Thymus (tissue), 11 donors: ENCODE results near the gene RPL32. TPM values are rescaled to one million over a fixed set of nuclear protein-coding genes. Genes with fewer than 3 reads are reported as not detected.
"Not testable (repeated sequence)": the region's sequence is repeated elsewhere in the genome, so short reads cannot be mapped to it uniquely, and the experiment has no call there.

Experiments
- DNase-seq, 9 donors: peaks; one replicate each; pipeline ENCODE4 v3.0.0-alpha.2; 2013; ENCODE audit warnings: low spot score in 9 of 9, low read depth in 6 of 9, missing footprints in 1 of 9
- H3K27ac ChIP-seq, 2 donors: one replicate each; pipeline ENCODE4 v1.5.1; 2013; ENCODE audit warnings: control low read depth in 1 of 2, low read depth in 1 of 2, low read length in 1 of 2, mild to moderate bottlenecking in 1 of 2, moderate library complexity in 1 of 2
- H3K27me3 ChIP-seq, 2 donors: one replicate each; pipeline ENCODE4 v1.5.1; 2013; ENCODE audit warnings: low read length in 1 of 2; ENCODE audit not compliant: control insufficient read depth in 2 of 2, insufficient read depth in 1 of 2
- H3K36me3 ChIP-seq, 2 donors: one replicate each; pipeline ENCODE4 v1.5.1; 2013; ENCODE audit warnings: low read length in 1 of 2, mild to moderate bottlenecking in 1 of 2, moderate library complexity in 1 of 2; ENCODE audit not compliant: control insufficient read depth in 2 of 2, insufficient read depth in 2 of 2
- H3K4me1 ChIP-seq, 2 donors: one replicate each; pipeline ENCODE4 v1.5.1; 2013; ENCODE audit warnings: low read length in 2 of 2; ENCODE audit not compliant: control insufficient read depth in 2 of 2, insufficient read depth in 2 of 2
- H3K4me3 ChIP-seq, 2 donors: one replicate each; pipeline ENCODE4 v1.5.1; 2013; ENCODE audit warnings: low read length in 2 of 2, control low read depth in 1 of 2, mild to moderate bottlenecking in 1 of 2
- H3K9me3 ChIP-seq, 2 donors: one replicate each; pipeline ENCODE4 v1.5.1; 2013; ENCODE audit warnings: low read length in 1 of 2, mild to moderate bottlenecking in 1 of 2; ENCODE audit not compliant: control insufficient read depth in 2 of 2, insufficient read depth in 1 of 2
- WGBS: extraction: QIAGEN DNeasy Blood & Tissue Kit; methylation state at CpG from one replicate; pipeline ENCODE4 v1.1.7; 2013; 5-methylcytosine and 5-hydroxymethylcytosine counted together
- polyA plus RNA-seq: library from polyadenylated mRNA; stranded (reverse); fragments of 200-250 nt; gene quantifications from one replicate; pipeline ENCODE4 v1.2.3, GENCODE V29; 2013
- total RNA-seq: library from RNA; stranded (reverse); fragments of 120-200 nt; gene quantifications from one replicate; pipeline ENCODE4 v1.2.4, GENCODE V29; 2013
- donor health status: healthy.

The RPL32 gene
- total and polyA plus RNA-seq, 2 donors, result 3,219 to 3,281 TPM

GRCh38 chr3:12840591-12841148 lies 695 bp downstream of the RPL32 start:
- Histone ChIP-seq H3K9me3 (no peaks in the 10 kb centered on the region), H3K4me1 (peaks cover 4 to 25% of the 10 kb centered on the region in 2 donors), H3K27ac (peak overlapping the region; percentile 89 to 91), H3K36me3 (peaks cover 30 to 44% of the 10 kb centered on the region in 2 donors), H3K27me3 (no peaks in the 10 kb centered on the region), H3K4me3 (peak overlapping the region; percentile 73 to 99)
- DNase-seq, result peak in 1 of 9 donors; percentile 15
- 13% methylated on average over 18 of the region's 18 CpGs for WGBS

- H3K27ac ChIP-seq, H3K9me3 ChIP-seq, DNase-seq, H3K27me3 ChIP-seq: not testable (repeated sequence)
- Histone ChIP-seq H3K36me3 (peaks cover 35 to 49% of the 10 kb centered on the region in 2 donors), H3K4me1 (peaks cover 4 to 25% of the 10 kb centered on the region in 2 donors), H3K4me3 (peak overlapping the region in 1 of 2 donors; percentile 99)
- 86% methylated on average over 10 of the region's 10 CpGs for WGBS
These were observed 1.2 kb downstream of the RPL32 start for GRCh38 chr3:12840148-12840547.

GRCh38 chr3:12839156-12839946 lies 2.0 kb downstream of the RPL32 start:
- 92% methylated on average over 11 of the region's 11 CpGs for WGBS
- Histone ChIP-seq H3K27ac (no peak overlapping the region), H3K4me3 (no peak overlapping the region), H3K27me3 (no peaks in the 10 kb centered on the region), H3K4me1 (peaks cover 4 to 25% of the 10 kb centered on the region in 2 donors), H3K36me3 (peaks cover 43 to 57% of the 10 kb centered on the region in 2 donors), H3K9me3 (no peaks in the 10 kb centered on the region)
- no peak for DNase-seq

- 97% methylated on average over 13 of the region's 13 CpGs for WGBS
- H3K27ac ChIP-seq, result no peak overlapping the region
These were observed 3.0 kb downstream of the RPL32 start for GRCh38 chr3:12838179-12838965.

GRCh38 chr3:12837295-12837986 lies 3.9 kb downstream of the RPL32 start:
- peaks cover 4 to 25% of the 10 kb centered on the region in 2 donors for H3K4me1 ChIP-seq
- no peak overlapping the region for H3K27ac ChIP-seq
- DNase-seq, result no peak
- H3K4me3 ChIP-seq, result no peak overlapping the region
- H3K27me3 ChIP-seq, result no peaks in the 10 kb centered on the region
- 95% methylated on average over 6 of the region's 6 CpGs for WGBS
- H3K9me3 ChIP-seq, result no peaks in the 10 kb centered on the region
- H3K36me3 ChIP-seq, result peaks cover 62 to 75% of the 10 kb centered on the region in 2 donors

More at GRCh38 chr3:12838179-12838965, 3.0 kb downstream of the RPL32 start:
- Histone ChIP-seq H3K4me3 (no peak overlapping the region), H3K9me3 (no peaks in the 10 kb centered on the region), H3K27me3 (no peaks in the 10 kb centered on the region), H3K36me3 (peaks cover 53 to 67% of the 10 kb centered on the region in 2 donors), H3K4me1 (peaks cover 4 to 25% of the 10 kb centered on the region in 2 donors)
- DNase-seq, result no peak

GRCh38 chr3:12835052-12835665 lies 6.2 kb downstream of the RPL32 start:
- H3K27me3 ChIP-seq, result no peaks in the 10 kb centered on the region
- no peak overlapping the region for H3K4me3 ChIP-seq
- H3K9me3 ChIP-seq, result no peaks in the 10 kb centered on the region
- WGBS, result 95% methylated on average over 6 of the region's 6 CpGs
- H3K27ac ChIP-seq, result no peak overlapping the region
- H3K36me3 ChIP-seq, result peaks cover 78 to 84% of the 10 kb centered on the region in 2 donors
- peaks cover 4 to 18% of the 10 kb centered on the region in 2 donors for H3K4me1 ChIP-seq
- DNase-seq, result no peak

- 90% methylated on average over 13 of the region's 13 CpGs for WGBS
- H3K27me3 ChIP-seq, result no peaks in the 10 kb centered on the region
- H3K36me3 ChIP-seq, result peaks cover 68 to 71% of the 10 kb centered on the region in 2 donors
- DNase-seq, result no peak
- peaks cover 0 to 6% of the 10 kb centered on the region in 2 donors for H3K4me1 ChIP-seq
- H3K4me3 ChIP-seq, result no peak overlapping the region
- no peak overlapping the region for H3K27ac ChIP-seq
- no peaks in the 10 kb centered on the region for H3K9me3 ChIP-seq
These were observed 7.9 kb downstream of the RPL32 start for GRCh38 chr3:12833222-12834161.
